OCI-LY1 (cell line): ENCODE data around the gene PNPLA6.

Experiments used
- CTCF ChIP-seq: fragments of 200-600 bp; sonication (generic), shearing (Covaris generic); IDR thresholded peaks from 2 replicates; pipeline ENCODE4 v1.5.1; 2017; ENCODE audit warnings: mild to moderate bottlenecking, antibody characterized with exemption, low read length, moderate library complexity, mixed read lengths
- EZH2 ChIP-seq: fragments of 200-600 bp; sonication (generic), shearing (Covaris generic); IDR thresholded peaks from 2 replicates; pipeline ENCODE4 v1.8.0; 2017; ENCODE audit warnings: borderline replicate concordance, mixed run types, mild to moderate bottlenecking, antibody characterized with exemption, low read length, moderate library complexity, mixed read lengths

- TF ChIP-seq CTCF (no peak), EZH2 (no peak)
Measured at GRCh38 chr19:7524523-7524922, 11.0 kb upstream of the PNPLA6 start.
